T-cell (primary cell): ENCODE data around the gene KHSRP. TPM values are rescaled to one million over a fixed set of nuclear protein-coding genes. Genes with fewer than 3 reads are reported as not detected.

Experiments used
- ATAC-seq, 4 experiments: fragments of 200-7000 bp in 3 of 4; fragments of 150-1000 bp in 1 of 4; cut with Tn5 transposase; replicated peaks in 1 of 4; 1 replicate in 3 of 4; 2 replicates in 1 of 4; pipeline ENCODE4 v1.10.0; 2021; ENCODE audit warnings: moderate library complexity in 3 of 4, mild to moderate bottlenecking in 2 of 4, moderate number of reproducible peaks in 1 of 4
- CTCF ChIA-PET, 2 donors: fragments of 300-600 bp; sonication (Branson Sonifier 250); formaldehyde crosslinking; loops; one replicate each; lab custom pipeline; 2022; ENCODE audit warnings: antibody characterized with exemption in 2 of 2; lab: Charles Lee
- POLR2A ChIA-PET, 2 donors: fragments of 300-600 bp; sonication (Branson Sonifier 250); formaldehyde crosslinking; loops; one replicate each; lab custom pipeline; 2022; ENCODE audit warnings: antibody characterized with exemption in 2 of 2; lab: Charles Lee
- DNase-seq, 35 experiments: peaks; one replicate each; pipeline versions ENCODE4 v3.0.0 to v3.0.0-alpha.2; 2013 to 2023
- H3K27ac ChIP-seq: one replicate; pipeline ENCODE4 v1.5.1; 2013; ENCODE audit warnings: low read length
- H3K27me3 ChIP-seq, 2 experiments: replicated peaks in 1 of 2; 1 replicate in 1 of 2; 2 replicates in 1 of 2; pipeline versions ENCODE4 v1.6.1 to v1.7.0; 2013; ENCODE audit warnings: low read length in 1 of 2, mixed read lengths in 1 of 2; ENCODE audit not compliant: control insufficient read depth in 2 of 2, insufficient read depth in 2 of 2; ENCODE audit errors: extremely low read depth in 1 of 2
- H3K36me3 ChIP-seq, 2 donors: 1 replicate in 1 of 2; 2 replicates in 1 of 2; pipeline versions ENCODE4 v1.6.1 to v1.7.0; 2013; ENCODE audit warnings: low read length in 1 of 2; ENCODE audit not compliant: control insufficient read depth in 2 of 2, insufficient read depth in 1 of 2; ENCODE audit errors: extremely low read depth in 1 of 2
- H3K4me1 ChIP-seq, 2 experiments: 1 replicate in 1 of 2; 2 replicates in 1 of 2; pipeline versions ENCODE4 v1.6.1 to v1.7.0; 2013; ENCODE audit warnings: low read length in 2 of 2, mixed read lengths in 1 of 2; ENCODE audit not compliant: insufficient read depth in 2 of 2, control insufficient read depth in 1 of 2; ENCODE audit errors: extremely low read depth in 1 of 2
- H3K4me3 ChIP-seq, 2 donors: 1 replicate in 1 of 2; 2 replicates in 1 of 2; pipeline versions ENCODE4 v1.5.1 to v1.7.0; 2013; ENCODE audit warnings: mild to moderate bottlenecking in 2 of 2, low read length in 1 of 2, moderate library complexity in 1 of 2; ENCODE audit not compliant: control insufficient read depth in 1 of 2; ENCODE audit errors: extremely low read depth in 1 of 2
- H3K9me3 ChIP-seq: 2 replicates; pipeline ENCODE4 v1.7.0; 2013
- H3K27ac Mint-ChIP-seq, 2 donors: one replicate each; pipeline ENCODE4 v1.8.0; 2020 to 2021; ENCODE audit warnings: mild to moderate bottlenecking in 2 of 2, mixed read lengths in 2 of 2
- H3K27me3 Mint-ChIP-seq, 2 donors: one replicate each; pipeline ENCODE4 v1.8.0; 2021 to 2022; ENCODE audit warnings: mixed read lengths in 2 of 2
- H3K36me3 Mint-ChIP-seq: one replicate; pipeline ENCODE4 v1.8.0; 2021; ENCODE audit warnings: mixed read lengths
- H3K4me1 Mint-ChIP-seq, 3 donors: one replicate each; pipeline ENCODE4 v1.8.0; 2020 to 2022; ENCODE audit warnings: mixed read lengths in 3 of 3, mild to moderate bottlenecking in 1 of 3
- H3K4me3 Mint-ChIP-seq, 3 donors: one replicate each; pipeline ENCODE4 v1.8.0; 2020 to 2022; ENCODE audit warnings: mild to moderate bottlenecking in 3 of 3, mixed read lengths in 3 of 3, moderate library complexity in 3 of 3
- H3K9me3 Mint-ChIP-seq, 3 donors: one replicate each; pipeline ENCODE4 v1.8.0; 2020 to 2022; ENCODE audit warnings: mixed read lengths in 3 of 3
- WGBS: methylation state at CpG from one replicate; pipeline ENCODE4 v1.1.5; 2013; ENCODE audit warnings: missing lambda C conversion rate; ENCODE audit not compliant: insufficient coverage; 5-methylcytosine and 5-hydroxymethylcytosine counted together
- total RNA-seq, 35 experiments: library from RNA in 6 of 35; stranded (reverse) in 6 of 35; fragments of 120-200 nt in 1 of 35; gene quantifications; one replicate each; pipeline versions ENCODE4 v1.2.1 to v1.2.4 and lab custom pipeline; 2013 to 2026

The KHSRP gene
- total RNA-seq, 5 donors from 2014 or later (not counting 1 experiment from before 2014, with no cell fraction given) = 147 to 194 (median 189) TPM

DNA sequence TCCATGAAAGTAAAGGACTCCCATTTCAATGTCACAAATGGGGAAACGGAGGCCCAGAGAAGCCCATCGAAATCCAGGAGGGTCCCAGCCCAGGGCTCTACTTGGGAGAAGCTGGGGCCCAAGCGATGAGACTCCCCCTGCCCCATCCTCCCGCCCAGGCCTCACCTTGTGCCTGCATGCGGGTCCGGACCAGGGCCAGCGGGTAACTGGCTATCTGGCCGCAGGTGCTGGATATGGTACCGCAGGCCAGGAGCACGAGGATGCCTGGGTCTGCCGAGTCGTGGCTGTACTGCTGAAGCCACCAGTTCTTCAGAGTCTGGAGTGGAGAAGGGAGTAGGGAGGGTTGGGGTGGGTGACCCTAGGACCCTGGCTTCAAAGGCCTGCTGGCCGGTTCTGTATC is 19.4 kb upstream of the KHSRP start:
- CTCF ChIA-PET = no interaction called here
- WGBS = 92% methylated on average over 8 of the region's 13 CpGs
- H3K27me3 Mint-ChIP-seq = no peaks in the 10 kb centered on the region

DNA sequence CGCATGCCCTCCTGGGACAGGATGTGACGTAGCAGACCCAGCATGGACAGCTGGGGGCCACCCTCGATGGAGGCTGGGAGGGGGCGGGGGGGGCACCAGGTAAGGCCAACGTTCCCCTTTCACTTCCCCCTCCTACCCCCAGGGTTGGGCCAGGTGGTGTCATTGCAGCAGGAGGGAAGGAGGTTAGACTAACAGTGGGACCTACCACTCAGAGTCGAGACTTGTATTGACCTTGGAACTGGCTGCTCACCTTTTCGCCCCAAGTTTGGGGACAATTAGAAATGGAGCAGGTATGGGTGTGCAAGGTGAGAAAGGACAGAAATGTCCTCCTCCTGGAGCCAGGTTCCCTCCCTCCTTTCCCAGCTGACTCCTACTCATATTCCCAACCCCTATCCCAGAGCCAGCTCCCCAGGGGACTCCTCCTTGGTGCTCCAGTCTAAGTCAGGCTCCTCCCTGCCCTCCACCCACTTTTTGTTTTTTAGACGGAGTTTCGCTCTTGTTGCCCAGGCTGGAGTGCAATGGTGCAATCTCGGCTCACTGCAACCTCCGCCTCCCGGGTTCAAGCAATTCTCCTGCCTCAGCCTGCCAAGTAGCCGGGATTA is 17.6 kb upstream of the KHSRP start:
- H3K4me3 ChIP-seq = no peak overlapping the region
- Mint-ChIP-seq H3K27me3 (no peaks in the 10 kb centered on the region), H3K4me1 (no peaks in the 10 kb centered on the region), H3K9me3 (no peaks in the 10 kb centered on the region), H3K27ac (no peak overlapping the region), H3K4me3 (no peak overlapping the region), H3K36me3 (peaks cover 13% of the 10 kb centered on the region)
- no peaks in the 10 kb centered on the region for H3K9me3 ChIP-seq
- no peaks in the 10 kb centered on the region for H3K36me3 ChIP-seq
- 97% methylated on average over 5 of the region's 13 CpGs for WGBS
- H3K27ac ChIP-seq = no peak overlapping the region
- no peak for DNase-seq
- no peaks in the 10 kb centered on the region for H3K4me1 ChIP-seq
- POLR2A ChIA-PET = no interaction called here
- CTCF ChIA-PET = no interaction called here
- ATAC-seq = no peak
- peaks cover 0 to 2% of the 10 kb centered on the region in 2 experiments for H3K27me3 ChIP-seq

More for the DNA sequence above, 19.4 kb upstream of the KHSRP start:
- ATAC-seq (no peak), DNase-seq (no peak)
- H3K4me3 ChIP-seq = no peak overlapping the region
- POLR2A ChIA-PET = no interaction called here
- H3K27ac Mint-ChIP-seq = no peak overlapping the region
- H3K9me3 Mint-ChIP-seq = no peaks in the 10 kb centered on the region
- no peaks in the 10 kb centered on the region for H3K4me1 Mint-ChIP-seq
- H3K4me1 ChIP-seq = no peaks in the 10 kb centered on the region
- no peaks in the 10 kb centered on the region for H3K36me3 ChIP-seq
- no peaks in the 10 kb centered on the region for H3K9me3 ChIP-seq
- H3K36me3 Mint-ChIP-seq = peaks cover 13% of the 10 kb centered on the region
- no peak overlapping the region for H3K4me3 Mint-ChIP-seq
- H3K27me3 ChIP-seq = peaks cover 0 to 1% of the 10 kb centered on the region in 2 experiments
- no peak overlapping the region for H3K27ac ChIP-seq

DNA sequence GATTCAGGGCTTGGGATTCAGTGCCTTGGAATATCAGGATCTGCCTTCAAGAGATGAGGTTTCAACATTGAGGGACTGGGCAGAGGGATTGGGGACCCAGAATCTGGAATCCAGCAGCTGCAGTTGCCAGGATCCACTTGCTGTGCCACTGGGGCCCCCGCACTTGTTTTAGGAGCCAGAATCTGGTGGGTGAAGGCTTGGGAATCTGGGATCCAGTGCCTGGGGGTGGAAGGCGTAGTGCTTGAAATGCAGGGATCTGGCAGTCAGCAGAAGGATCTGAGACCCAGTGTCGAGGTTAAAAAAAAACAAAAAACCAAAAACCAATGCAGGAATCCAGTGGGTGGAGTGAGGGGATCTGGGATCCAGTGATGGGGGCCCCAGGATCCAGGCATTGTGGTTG is 16.3 kb upstream of the KHSRP start:
- Histone ChIP-seq H3K27ac (no peak overlapping the region), H3K4me1 (no peaks in the 10 kb centered on the region), H3K27me3 (peaks cover 0 to 2% of the 10 kb centered on the region in 2 experiments), H3K4me3 (no peak overlapping the region), H3K9me3 (no peaks in the 10 kb centered on the region), H3K36me3 (no peaks in the 10 kb centered on the region)
- DNase-seq (no peak), ATAC-seq (no peak)
- no peaks in the 10 kb centered on the region for H3K27me3 Mint-ChIP-seq
- H3K4me3 Mint-ChIP-seq = no peak overlapping the region
- ChIA-PET CTCF (no interaction called here), POLR2A (no interaction called here)
- peaks cover 6% of the 10 kb centered on the region for H3K36me3 Mint-ChIP-seq
- no peaks in the 10 kb centered on the region for H3K4me1 Mint-ChIP-seq
- peak overlapping the region in 1 of 2 donors; percentile 34 for H3K27ac Mint-ChIP-seq
- H3K9me3 Mint-ChIP-seq = no peaks in the 10 kb centered on the region
- 78% methylated on average over 2 of the region's 3 CpGs for WGBS

DNA sequence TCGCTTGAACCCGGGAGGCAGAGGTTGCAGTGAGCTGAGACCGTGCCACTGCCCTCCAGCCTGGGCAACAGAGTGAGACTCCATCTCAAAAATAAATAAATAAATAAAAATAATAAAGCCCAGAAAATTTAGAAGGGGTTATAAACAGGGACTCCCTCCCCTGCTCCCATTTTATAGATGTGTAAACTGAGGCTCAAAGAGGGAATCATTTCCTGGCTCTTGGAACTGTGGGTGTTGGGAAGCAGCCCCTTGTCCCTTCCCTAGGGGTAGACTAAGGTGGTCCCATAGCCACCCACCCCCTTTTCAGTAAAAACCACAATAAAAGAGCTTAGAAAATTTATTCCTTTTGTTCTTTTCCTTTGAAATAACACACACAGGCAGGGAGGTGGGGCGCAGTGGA is 15.1 kb upstream of the KHSRP start:
- H3K4me1 Mint-ChIP-seq = no peaks in the 10 kb centered on the region
- Histone ChIP-seq H3K27ac (no peak overlapping the region), H3K4me3 (no peak overlapping the region), H3K9me3 (no peaks in the 10 kb centered on the region), H3K36me3 (no peaks in the 10 kb centered on the region), H3K4me1 (no peaks in the 10 kb centered on the region), H3K27me3 (peaks cover 0 to 2% of the 10 kb centered on the region in 2 experiments)
- no peak overlapping the region for H3K4me3 Mint-ChIP-seq
- ChIA-PET POLR2A (no interaction called here), CTCF (no interaction called here)
- H3K9me3 Mint-ChIP-seq = no peaks in the 10 kb centered on the region
- ATAC-seq (no peak), DNase-seq (no peak)
- no CpG with 5 or more reads among the region's 4 CpGs for WGBS
- H3K27ac Mint-ChIP-seq = no peak overlapping the region
- no peaks in the 10 kb centered on the region for H3K36me3 Mint-ChIP-seq
- H3K27me3 Mint-ChIP-seq = no peaks in the 10 kb centered on the region

DNA sequence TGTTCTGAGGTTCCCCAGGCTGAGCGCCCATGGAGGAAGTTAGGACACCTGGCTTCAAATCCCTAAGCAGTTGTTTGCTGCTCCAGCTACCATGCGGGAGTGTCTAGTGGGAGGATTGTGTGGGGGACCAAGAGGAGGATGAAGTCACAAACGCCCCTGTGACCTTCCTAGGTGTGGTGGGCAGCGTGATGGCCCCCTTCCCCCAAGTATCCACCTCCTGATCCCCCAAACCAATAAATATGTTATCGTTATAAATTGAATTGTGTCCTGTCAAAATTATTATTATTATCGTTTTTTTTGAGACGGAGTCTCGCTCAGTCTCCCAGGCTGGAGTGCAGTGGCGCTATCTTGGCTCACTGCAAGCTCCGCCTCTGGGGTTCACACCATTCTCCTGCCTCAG is 9.1 kb upstream of the KHSRP start, which contains the start of gene SLC25A41:
TSS of gene SLC25A41 (minus strand) at position 101 of the 400 bp plus-strand sequence. CDS start at position 31, 70 bp downstream.
- H3K9me3 Mint-ChIP-seq = no peaks in the 10 kb centered on the region
- no peak within 1 kb of the TSS for H3K4me3 Mint-ChIP-seq
- no peak within 1 kb of the TSS for H3K27ac Mint-ChIP-seq
- 89% methylated on average over 6 of the region's 10 CpGs for WGBS
- POLR2A ChIA-PET = no interaction called here
- Histone ChIP-seq H3K4me3 (no peak within 1 kb of the TSS), H3K9me3 (no peaks in the 10 kb centered on the region), H3K27ac (no peak within 1 kb of the TSS), H3K36me3 (no peaks in the 10 kb centered on the region), H3K4me1 (peaks cover 0 to 7% of the 10 kb centered on the region in 2 experiments), H3K27me3 (peaks cover 0 to 6% of the 10 kb centered on the region in 2 experiments)
- H3K36me3 Mint-ChIP-seq = no peaks in the 10 kb centered on the region
- CTCF ChIA-PET = no interaction called here
- H3K27me3 Mint-ChIP-seq = no peaks in the 10 kb centered on the region
- no peak for DNase-seq
- peaks cover 0 to 7% (median 2%) of the 10 kb centered on the region in 3 donors for H3K4me1 Mint-ChIP-seq
- ATAC-seq = no peak

DNA sequence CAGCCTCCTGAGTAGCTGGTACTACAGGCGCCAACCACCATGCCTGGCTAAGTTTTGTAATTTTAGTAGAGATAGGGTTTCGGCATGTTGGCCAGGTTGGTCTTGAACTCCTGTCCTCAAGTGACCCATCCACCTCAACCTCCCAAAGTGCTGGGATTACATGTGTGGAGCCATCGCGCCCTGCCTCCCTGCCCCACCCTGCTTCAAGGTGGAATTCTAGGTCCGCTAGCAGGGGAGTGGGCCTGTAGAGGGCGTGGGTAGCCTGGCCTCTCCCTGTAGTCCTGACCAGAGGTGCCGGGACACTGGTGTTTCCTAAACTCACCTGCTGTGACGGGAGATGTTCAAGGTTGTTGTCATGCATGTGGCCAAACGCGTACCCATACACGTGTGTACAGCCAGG is 8.6 kb upstream of the KHSRP start:
- no peaks in the 10 kb centered on the region for H3K9me3 Mint-ChIP-seq
- no peak overlapping the region for H3K4me3 Mint-ChIP-seq
- Histone ChIP-seq H3K36me3 (no peaks in the 10 kb centered on the region), H3K27me3 (peaks cover 0 to 6% of the 10 kb centered on the region in 2 experiments), H3K9me3 (no peaks in the 10 kb centered on the region), H3K4me3 (no peak overlapping the region), H3K4me1 (peaks cover 0 to 7% of the 10 kb centered on the region in 2 experiments), H3K27ac (no peak overlapping the region)
- 96% methylated on average over 4 of the region's 11 CpGs for WGBS
- DNase-seq = no peak
- H3K4me1 Mint-ChIP-seq = peaks cover 0 to 7% (median 2%) of the 10 kb centered on the region in 3 donors
- ATAC-seq = no peak
- no peak overlapping the region for H3K27ac Mint-ChIP-seq
- ChIA-PET CTCF (no interaction called here), POLR2A (no interaction called here)
- H3K36me3 Mint-ChIP-seq = no peaks in the 10 kb centered on the region
- H3K27me3 Mint-ChIP-seq = no peaks in the 10 kb centered on the region
